Stimulated activated CD4-positive, alpha-beta T cell treated with anti-CD3 and anti-CD28 coated beads, Interleukin-4, amount 100 ng/mL, for 24 hours (primary cell): ENCODE measurements around the gene TFB2M.

Experiments
- DNase-seq: peaks from one replicate; pipeline ENCODE4 v3.0.0-alpha.2; 2020

TFB2M gene

DNA sequence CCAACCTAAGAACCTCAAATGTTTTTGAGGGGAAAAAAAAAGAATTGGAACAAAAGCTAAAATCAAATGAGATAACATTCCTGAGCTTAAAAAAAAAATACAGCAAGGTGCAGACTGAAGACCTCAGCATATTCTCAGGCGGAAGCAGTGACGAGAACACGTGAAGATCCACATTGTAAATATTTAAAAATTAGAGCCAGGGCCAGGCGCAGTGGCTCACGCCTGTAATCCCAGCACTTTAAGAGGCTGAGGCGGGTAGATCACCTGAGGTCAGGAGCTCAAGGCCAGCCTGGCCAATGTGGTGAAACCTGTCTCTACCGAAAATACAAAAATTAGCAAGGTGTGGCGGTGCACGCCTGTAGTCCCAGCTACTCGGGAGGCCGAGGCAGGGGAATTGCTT lies 15.7 kb downstream of the TFB2M start:
- no peak for DNase-seq

DNA sequence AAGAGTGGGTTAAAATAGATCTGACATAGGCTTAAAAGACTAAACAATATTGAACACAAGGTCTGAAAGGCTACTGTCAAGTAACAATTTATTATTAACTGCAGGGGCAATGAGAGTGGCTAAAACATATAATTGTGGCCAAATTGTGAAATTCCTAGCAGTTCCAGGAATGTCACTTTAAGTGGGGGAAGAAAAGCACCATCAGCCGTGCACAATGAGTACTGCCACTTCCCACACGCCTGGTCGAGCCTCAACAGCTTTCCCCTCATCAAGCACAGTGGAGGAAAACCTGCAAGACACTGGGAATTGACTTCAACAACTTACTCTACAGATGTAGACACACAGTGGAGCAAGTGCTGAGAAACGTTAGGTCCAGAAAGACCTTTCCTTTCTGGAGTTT lies 16.4 kb downstream of the TFB2M start:
- DNase-seq: no peak

DNA sequence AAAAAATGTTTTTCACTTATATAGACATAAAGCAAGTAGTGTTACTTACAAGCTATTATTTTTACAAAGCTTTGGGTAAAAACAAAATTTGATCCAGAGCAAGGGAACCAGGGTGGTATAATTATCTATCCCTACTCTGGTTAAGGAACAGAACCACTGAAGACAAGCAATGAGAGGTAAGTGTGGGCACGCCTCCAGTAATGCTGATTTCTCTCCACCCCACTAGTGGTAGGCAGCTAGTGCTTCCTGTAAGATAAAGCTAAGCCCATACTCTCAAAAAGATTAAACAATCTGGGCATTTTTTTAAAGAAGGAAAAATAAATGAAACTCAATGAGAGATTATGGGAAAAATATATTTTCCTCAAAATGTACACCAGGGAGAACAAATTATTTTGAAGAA lies 22.1 kb downstream of the TFB2M start:
- no peak for DNase-seq

DNA sequence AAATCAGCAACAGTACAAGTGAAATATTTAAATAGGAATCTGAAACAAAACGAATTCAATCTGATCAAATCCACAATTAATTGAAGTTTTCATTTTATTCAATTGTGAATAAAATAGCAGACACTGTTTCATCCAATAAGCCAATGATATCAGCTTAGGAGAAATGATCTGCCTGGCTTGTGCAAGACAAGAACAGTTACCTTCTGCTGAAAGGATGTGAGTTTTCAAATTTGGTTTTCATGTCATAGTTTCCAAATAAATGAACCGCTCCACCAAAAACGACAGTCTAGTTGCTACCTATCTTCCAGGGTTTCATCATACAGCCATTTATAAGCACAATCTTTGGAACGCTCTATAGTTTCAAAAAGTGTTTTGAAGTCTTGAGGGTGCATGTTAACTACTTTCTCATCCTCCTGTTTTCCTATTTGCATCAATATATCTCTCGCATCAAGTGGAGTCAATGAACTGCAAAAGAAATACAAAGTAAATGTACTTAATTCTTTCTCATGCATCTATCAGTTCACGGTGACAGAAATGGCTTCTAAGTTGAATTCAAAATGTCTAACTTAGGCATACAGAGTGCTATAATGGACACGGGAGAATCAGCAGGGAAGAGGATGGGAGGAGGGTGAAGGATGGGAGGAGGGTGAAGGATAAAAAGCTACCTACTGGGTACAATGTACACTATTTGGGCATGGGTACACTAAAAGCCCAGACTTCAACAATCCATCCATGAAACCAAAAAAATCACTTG lies 25.1 kb downstream of the TFB2M start:
- no peak for DNase-seq

DNA sequence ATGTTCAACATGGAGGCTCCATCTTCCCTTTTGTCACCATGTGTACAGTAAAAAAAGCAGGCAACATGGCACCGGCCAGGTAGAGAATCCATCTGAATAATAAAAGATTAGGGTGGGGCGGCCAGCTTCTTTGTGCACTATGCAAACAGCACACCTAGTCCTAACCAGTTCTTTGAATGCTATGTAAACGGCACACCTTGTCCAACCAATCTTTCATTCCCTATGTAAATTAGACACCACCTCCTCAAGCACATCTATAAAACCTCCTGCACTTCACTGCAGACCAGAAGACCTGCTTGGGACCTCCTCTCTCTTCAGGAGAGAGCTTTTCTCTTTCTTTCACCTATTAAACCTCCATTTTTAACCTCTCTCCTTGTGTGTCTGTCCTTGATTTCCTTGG lies 28.2 kb downstream of the TFB2M start:
- no peak for DNase-seq

DNA sequence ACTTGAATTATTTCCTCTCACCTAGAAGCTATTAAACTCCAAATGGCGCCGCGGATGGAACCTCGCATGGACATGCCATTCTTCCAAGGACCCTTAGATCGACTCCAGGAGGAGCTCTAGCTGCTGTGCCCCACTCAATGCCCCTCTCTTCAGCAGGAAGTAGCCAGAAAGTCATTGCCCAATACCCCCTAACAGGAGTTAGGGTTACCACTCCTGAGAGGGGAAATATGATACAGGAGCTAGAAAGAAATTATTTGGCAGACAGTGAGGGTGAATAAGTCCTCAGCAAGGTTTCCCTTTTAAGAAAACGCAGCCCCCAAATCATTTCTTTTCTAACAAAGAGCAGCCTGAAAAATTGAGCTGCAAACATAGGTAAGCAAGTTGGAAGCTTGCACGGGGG lies 28.6 kb downstream of the TFB2M start:
- DNase-seq: no peak

DNA sequence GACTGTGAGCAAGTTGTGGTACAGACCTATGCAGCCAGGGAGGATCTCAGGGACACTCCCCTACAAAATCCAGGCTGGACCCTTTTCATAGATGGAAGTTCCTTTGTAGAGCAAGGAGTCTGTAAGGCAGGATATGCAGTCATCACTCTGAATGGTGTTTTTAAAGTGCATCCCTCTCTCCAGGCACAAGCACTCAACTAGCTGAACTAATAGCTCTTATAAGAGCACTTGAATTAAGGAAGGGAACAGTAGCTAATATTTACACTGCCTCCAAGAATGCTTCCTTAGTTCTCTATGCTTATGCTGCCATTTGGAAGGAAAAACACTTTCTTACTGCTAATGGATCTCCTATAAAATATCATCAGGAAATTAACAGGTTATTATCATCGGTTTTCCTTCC lies 31.9 kb downstream of the TFB2M start:
- no peak for DNase-seq

DNA sequence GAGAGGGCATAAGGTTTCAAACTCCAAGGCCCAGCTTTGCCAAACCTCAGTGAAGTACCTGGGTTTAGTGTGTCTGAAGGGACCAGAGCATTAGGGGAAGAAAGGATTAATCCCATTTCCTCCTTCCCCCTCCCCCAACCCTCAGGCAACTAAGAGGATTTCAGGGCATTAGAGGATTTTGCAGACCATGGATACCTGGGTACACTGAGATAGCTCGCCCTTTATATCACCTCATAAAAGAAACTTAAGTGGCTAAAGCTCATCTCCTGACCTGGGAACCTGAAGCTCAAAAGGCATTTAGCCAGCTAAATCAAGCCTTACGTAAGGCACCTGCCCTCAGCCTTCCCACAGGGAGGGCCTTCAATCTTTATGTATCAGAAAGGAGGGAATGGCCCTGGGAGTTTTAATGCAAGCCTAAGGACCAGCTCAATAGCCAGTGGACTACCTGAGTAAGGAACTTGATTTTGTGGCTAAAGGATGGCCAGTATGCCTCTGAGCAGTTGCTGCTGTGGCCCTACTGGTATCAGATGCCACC lies 32.6 kb downstream of the TFB2M start:
- DNase-seq: no peak

DNA sequence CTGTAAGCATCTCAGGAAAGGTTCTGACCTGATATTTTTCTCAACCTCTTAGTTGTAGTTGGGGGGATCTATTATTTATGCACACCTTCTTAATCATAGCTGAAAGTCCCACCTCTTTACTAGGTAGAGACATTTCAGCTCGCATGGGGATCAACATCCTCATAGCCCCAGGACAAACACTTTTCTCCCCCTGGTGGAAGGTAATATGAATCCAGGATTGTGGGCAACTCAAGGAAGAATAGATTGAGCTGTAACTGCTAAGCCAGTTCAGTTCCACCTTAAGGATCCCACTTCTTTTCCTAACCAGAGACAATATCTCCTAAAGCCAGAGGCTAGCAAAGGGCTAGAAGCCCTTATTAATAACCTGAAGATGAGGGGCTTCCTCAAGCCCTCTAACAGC lies 33.5 kb downstream of the TFB2M start:
- DNase-seq: no peak

DNA sequence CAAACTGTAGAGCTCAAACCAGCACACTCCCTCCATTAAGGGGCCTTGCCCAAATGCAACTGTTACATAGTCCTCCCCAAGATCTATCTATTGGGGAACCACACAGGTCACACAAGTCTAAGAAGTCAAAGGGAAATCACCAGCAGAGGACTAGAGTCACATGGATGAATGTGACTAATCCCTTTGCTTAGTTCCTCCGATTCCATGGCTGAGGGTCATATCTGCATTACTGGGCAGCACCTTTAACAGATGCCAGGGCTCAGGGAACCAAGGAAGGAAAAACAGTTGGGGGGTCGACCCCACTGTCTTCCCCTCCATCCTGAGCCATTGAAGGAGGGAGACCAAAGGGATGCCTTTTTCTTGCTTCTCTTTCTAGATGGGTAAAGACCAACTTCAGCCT lies 35.6 kb downstream of the TFB2M start:
- DNase-seq: no peak

DNA sequence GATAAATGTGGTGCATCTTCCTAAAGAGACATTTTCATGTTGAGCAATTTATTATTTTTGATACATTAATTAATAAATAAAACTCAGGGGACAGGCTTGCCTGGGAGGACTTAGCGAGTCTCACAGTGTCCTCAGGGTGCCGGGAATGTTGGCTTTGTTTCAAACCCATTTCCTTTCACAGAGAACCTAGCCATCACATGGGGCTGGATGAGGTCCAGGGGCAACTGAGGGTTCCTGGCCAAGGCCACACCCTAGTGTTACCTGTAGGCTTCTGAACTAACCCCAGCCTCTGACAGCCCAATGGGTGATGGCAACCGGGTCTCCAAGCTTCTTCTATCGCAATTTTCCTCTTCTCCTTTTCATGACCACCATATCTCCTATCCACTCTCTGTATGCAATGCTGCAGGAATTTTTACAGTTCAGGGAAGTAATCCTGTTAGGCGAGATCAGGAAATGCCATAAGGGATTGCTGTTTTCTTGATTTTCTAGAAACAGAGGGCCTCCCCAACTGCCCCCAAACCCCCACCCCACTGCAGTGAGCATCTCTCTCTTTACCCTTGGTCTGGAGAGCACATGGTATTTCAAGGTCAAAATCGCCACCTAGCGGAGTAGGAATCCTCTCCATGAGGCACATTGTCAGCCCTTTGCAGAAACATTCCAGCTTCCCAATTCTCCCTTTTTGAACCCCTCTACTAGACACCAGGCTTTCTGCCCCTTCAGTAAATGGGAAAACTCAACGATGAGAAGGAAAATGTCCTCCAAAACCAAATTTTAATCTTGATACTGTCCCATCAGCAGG lies 36.9 kb downstream of the TFB2M start:
- DNase-seq: no peak

DNA sequence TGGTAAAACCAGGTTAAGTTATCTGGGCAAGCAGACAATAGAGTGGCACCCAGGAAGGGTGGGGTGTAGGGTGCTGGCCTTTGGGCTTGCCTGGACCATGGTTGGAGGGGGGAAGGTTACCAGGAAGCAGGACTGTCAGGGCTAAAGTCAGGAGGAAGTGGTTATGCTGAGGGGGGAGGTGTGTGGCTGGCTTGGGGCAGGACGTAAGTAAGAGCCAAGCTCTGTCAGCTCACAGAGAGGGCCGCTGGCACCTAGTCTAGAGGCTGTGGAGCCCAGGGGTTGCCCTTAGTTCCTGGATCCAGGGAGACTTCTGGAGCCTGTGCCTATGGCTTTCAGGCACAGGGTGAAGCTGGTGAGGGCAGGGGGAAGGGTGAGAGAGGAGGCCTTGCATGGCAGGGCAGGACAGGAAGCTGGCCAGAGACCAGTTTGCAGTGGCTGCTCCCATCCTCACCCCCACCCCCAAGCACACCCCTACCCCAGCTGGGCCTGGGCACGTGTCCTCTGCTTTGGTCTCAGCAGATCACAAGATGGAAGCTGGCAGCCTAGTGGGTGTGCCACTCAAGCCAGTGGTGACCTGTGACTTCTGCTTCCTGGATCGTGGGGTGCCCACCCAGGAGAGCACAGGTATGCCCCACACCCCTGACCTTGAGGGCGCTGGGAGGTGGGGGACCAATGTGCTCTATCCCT lies 38.5 kb downstream of the TFB2M start:
- DNase-seq: no peak

DNA sequence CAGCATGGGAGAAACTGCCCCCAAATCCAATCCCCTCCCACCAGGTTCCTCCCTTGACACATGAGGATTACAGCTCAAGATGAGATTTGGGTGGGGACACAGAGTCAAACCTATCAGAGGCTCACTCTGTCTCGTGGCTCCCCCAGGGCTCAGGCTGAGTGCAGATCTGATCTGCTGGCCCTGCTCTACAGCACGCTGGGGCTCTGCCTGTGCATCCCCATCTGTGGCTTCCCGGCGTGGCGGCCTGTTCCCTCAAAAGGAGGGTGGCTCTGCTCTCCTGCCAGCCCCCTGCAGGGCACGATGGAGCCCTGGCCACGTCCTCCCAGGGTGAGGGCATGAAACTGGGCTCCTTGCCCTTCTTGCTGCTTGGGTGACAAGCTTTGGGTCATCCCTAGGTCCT lies 39.1 kb downstream of the TFB2M start:
- no peak for DNase-seq

DNA sequence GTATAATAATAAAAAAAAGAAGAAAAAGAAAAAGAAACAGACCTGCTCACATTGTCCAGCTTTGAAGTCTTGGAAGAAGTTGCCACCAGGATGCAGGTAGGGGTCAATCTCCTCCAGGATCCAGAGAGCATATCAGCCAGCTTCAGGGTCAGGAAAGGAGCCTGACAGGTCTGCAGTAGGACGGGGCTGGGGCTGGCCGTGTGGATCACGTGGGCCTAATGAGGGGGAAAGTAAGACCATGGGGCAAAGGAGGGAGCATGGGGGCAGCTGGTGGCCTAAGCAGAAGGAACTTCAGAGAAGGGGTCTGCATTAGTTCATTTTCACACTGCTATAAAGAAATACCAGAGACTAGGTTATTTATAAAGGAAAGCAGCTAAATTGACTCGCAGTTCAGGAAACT lies 39.7 kb downstream of the TFB2M start:
- DNase-seq: no peak

DNA sequence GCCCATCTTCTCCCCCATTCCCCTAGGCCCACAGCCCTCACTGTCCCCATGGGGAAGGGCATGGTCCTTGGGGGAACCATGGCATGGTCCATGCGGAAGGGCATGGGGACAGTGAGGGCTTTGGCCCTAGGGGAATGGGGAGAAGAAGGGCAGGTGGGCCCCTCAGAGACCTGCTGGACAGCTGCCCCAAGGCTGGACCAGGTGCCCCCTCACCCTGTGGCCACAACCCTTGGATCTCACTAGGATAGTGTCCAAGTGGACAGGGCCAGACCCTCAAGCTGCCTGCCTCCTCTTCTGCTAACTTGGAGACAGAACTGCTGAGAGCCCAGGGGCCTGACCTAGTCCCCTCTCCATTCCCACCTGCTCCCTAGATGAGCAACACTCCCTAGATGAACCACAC lies 46.5 kb downstream of the TFB2M start:
- no peak for DNase-seq

DNA sequence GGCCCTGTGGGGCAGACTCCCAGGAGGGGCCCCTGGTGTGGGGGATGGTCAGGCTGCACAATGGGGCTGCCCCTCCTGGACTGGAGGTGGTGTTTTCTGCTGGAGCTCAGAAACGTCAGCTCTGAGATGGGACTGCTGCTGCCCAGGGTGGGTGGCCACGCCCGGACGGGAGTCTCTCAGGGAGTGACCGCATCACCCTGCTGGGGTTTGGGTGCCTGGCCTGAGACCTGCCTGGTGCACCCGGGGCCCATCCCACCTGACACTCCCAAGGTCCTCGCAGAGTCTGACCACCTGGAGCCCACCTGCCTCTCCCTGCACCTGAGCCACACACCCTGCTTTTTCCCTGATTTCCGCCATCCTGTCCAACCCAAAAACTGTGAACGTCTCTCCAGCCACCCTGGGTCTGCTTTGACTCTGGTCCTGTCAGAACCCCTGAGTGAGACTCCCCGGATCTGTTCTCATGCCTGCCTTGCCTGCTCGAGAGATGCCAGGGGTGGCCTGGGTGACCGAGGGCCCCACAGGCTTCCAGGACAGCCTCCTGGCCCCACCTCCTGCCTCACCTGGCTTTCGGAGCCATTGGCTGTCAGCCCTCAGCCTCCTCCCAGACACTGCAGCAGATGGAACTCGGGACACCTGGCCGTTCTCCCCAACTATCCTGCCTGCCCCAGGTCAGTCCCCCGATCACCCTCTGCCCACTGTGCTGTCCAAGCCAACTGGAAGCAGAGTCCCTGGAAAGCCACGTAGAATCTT lies 47.4 kb downstream of the TFB2M start:
- no peak for DNase-seq

DNA sequence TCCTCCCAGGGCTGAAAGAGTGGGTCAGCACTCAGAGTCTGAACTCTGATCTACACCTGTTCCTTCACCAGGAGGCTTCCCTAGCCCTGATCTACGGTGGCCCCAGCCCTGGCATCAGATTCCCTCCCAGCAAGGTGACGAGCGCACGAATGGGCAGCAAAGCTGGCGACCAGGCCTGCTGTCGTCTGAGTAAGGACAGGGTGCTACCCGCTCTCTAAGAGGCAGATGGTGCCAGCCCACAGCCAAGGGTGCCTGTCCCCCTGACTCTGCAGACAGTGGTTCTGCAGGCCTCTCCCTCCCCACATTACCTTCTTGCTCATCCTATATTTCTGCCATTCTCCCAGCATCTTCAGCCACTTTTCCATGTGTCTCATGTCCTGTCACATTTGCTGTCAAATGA lies 48.7 kb downstream of the TFB2M start:
- no peak for DNase-seq

DNA sequence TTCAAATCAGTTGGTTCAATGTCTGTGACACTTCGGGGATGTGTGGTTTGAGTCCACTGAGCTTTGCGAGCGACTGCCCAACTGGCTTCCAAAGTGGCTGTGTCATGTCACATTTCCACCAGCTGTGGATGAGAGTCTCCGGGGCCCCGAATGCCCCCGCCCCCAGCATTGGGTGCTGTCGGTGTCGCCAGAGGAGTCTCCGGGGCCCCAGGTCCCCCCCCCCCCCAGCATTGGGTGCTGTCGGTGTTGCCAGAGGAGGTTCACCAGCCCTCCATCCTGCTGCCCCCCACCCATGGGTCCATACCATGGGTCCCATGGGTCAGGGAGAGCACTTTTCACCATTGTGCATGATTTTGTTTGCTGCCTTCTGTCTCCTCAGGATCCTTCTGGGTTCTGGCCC lies 49.9 kb downstream of the TFB2M start:
- no peak for DNase-seq

DNA sequence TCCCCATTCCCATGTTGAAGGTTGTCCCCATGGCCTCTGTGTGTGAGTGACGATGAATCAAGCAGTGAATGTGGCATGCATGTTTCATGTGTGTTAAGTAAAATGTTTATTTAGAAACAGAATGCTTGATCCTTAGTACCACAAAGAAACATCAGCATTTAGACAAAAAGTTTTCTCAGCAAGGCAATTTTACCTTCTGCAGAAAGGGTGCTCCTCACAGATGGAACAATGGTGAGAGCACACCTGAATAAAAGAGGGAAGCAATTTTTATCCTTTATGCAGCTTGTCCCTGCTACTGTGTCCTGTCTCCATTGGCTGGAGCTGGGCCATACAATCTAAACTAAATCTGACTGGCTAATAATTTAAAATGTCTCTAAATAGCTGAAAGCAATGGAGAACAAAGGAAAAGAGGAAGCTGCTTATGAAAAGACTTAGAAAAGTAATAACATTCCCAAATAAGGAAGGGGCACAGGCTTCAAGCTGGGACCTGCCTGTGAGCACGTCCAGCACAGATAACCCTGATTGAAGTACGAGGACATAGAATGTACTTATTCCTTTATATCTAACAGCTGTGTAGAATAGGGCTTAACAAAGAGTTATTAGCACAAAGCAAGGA lies 50.6 kb downstream of the TFB2M start:
- no peak for DNase-seq

DNA sequence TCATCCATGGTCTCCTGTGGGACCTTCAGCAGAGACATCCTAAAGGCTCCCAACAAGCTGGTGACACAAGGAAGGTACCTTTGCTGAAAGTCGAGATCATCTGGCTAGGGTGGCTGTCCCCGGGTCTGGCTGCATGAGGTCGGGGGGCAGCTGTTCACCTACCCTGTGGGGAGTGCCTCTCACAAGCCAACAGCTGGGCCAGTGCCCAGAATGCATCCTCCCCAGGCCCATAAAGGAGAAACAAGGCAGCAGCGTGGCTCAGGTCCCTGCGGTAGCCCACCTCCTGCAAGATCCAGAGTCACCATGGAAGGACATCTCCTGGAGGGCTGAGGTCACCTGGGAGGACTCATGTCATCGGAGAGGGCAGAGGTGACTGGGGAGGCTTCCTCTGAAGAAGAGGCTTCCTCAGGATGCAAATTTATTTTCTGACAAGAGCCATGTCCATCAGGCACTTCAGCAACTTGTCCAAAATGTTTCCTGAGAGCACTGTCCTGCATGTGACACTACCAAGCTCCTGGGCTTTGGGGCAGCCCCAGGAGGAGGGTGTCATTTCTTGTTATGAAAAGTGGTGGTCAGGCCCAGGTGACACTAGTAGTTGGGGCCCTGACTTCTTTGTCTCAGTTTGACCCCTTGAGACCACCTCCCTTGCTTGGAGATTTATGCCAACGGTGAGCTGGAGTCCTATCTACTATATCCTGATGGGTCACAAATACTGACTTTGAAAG lies 52.3 kb downstream of the TFB2M start:
- DNase-seq: no peak

DNA sequence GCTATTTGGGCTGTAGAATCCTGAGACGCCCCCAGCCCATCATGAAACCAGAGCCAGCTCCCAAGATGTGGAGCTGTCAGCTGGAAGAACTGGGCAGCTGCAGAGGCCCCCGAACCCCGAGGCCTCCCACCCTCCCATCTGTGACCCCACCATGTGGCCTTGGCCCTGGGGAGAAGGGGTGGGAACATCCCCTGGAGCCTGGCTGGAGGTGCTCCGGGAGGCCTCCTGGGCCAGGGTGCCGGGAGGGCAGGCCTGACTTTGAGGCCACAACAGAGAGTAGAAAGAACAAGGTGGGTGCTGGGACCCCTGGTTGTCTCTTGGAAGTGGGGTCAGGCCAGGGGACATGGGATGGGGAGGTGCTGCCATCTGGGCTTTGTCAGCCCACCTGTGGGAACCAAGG lies 53.0 kb downstream of the TFB2M start:
- DNase-seq: no peak

DNA sequence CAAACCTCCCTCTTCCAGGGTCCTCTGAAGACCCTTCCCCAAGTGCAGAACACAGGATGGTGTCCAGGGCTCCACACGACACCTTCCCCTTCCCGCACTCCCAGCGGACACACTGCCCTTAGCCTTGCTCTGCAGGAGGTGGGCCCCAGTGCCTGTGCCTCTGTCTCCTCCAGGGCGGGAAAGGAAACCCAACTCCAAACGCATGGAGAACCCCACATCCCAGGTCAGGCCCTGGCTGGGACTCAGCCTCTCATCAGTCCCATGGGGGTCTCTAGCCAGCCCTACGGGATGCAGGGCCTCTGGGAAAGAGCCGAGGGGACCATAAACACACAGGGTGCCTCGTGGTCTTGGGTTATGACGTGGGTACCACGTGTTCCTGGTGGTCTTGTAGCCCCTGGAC lies 53.4 kb downstream of the TFB2M start:
- DNase-seq: no peak
